ENCODE results near the gene TTC28.

The TTC28 gene

GRCh38 chr22:28019881-28020861, 659.5 kb downstream of the TTC28 start:
- TF ChIP-seq ZBTB7A (IDR thresholded peaks at IDR 0.05; ENCODE audit: low read depth) = peak; percentile 82
- no peak; the same call in 1 of the 2 replicates for TF ChIP-seq MAX (IDR thresholded peaks at IDR 0.05)
- TF ChIP-seq USF1 (IDR thresholded peaks at IDR 0.05) = no peak
- peak; percentile 70; the same call in 1 of the 2 replicates for TF ChIP-seq YY1 (IDR thresholded peaks at IDR 0.05; ENCODE audit: low read depth)
- peak; percentile 89 for TF ChIP-seq RAD21 (IDR thresholded peaks at IDR 0.05; ENCODE audit: low read depth)

GRCh38 chr22:28019360-28019759, 660.3 kb downstream of the TTC28 start:
- no peak for TF ChIP-seq ZBTB7A (IDR thresholded peaks at IDR 0.05; ENCODE audit: low read depth)
- peak; percentile 91 for TF ChIP-seq EP300 (IDR thresholded peaks at IDR 0.05; ENCODE audit: borderline replicate concordance)
- TF ChIP-seq FOXM1 (IDR thresholded peaks at IDR 0.05; ENCODE audit: borderline replicate concordance, low read depth) = peak; percentile 79
- no peak for TF ChIP-seq RAD21 (IDR thresholded peaks at IDR 0.05; ENCODE audit: low read depth)
- TF ChIP-seq TCF12 (IDR thresholded peaks at IDR 0.05; ENCODE audit: low read depth) = peak; percentile 93
- peak; percentile 63 for TF ChIP-seq MAX (IDR thresholded peaks at IDR 0.05)
- TF ChIP-seq NFIC (IDR thresholded peaks at IDR 0.05) = peak; percentile 89
- TF ChIP-seq CEBPB (IDR thresholded peaks at IDR 0.05) = no peak; the same call in 1 of the 2 replicates
- TF ChIP-seq EGR1 (IDR thresholded peaks at IDR 0.05) = no peak
- peak; percentile 72 for TF ChIP-seq TEAD4 (IDR thresholded peaks at IDR 0.05)
- no peak for TF ChIP-seq TAF1 (IDR thresholded peaks at IDR 0.05; ENCODE audit: low read depth)
- TF ChIP-seq CREB1 (IDR thresholded peaks at IDR 0.05; ENCODE audit: low read depth) = no peak
- TF ChIP-seq YY1 (IDR thresholded peaks at IDR 0.05; ENCODE audit: low read depth) = no peak
- TF ChIP-seq USF1 (IDR thresholded peaks at IDR 0.05) = no peak
- no peak for TF ChIP-seq REST (IDR thresholded peaks at IDR 0.05; ENCODE audit: low read depth)

GRCh38 chr22:28018461-28018927, 661.1 kb downstream of the TTC28 start:
- TF ChIP-seq TAF1 (IDR thresholded peaks at IDR 0.05; ENCODE audit: low read depth) = no peak
- TF ChIP-seq MAX (IDR thresholded peaks at IDR 0.05) = no peak
- no peak for TF ChIP-seq REST (IDR thresholded peaks at IDR 0.05; ENCODE audit: low read depth)
- TF ChIP-seq CEBPB (IDR thresholded peaks at IDR 0.05) = no peak
- no peak for TF ChIP-seq TCF12 (IDR thresholded peaks at IDR 0.05; ENCODE audit: low read depth)
- TF ChIP-seq EP300 (IDR thresholded peaks at IDR 0.05; ENCODE audit: borderline replicate concordance) = no peak
- TF ChIP-seq EGR1 (IDR thresholded peaks at IDR 0.05) = no peak
- no peak for TF ChIP-seq RAD21 (IDR thresholded peaks at IDR 0.05; ENCODE audit: low read depth)
- TF ChIP-seq USF1 (IDR thresholded peaks at IDR 0.05) = no peak
- no peak for TF ChIP-seq FOXM1 (IDR thresholded peaks at IDR 0.05; ENCODE audit: borderline replicate concordance, low read depth)
- TF ChIP-seq CREB1 (IDR thresholded peaks at IDR 0.05; ENCODE audit: low read depth) = no peak
- no peak for TF ChIP-seq ZBTB7A (IDR thresholded peaks at IDR 0.05; ENCODE audit: low read depth)
- TF ChIP-seq TEAD4 (IDR thresholded peaks at IDR 0.05) = no peak
- TF ChIP-seq YY1 (IDR thresholded peaks at IDR 0.05; ENCODE audit: low read depth) = no peak
- no peak for TF ChIP-seq NFIC (IDR thresholded peaks at IDR 0.05)

- TF ChIP-seq TCF12 (IDR thresholded peaks at IDR 0.05; ENCODE audit: low read depth) = no peak
Measured at GRCh38 chr22:28017859-28018258, 661.8 kb downstream of the TTC28 start.

GRCh38 chr22:28017558-28017820, 662.2 kb downstream of the TTC28 start:
- no peak for TF ChIP-seq TCF12 (IDR thresholded peaks at IDR 0.05; ENCODE audit: low read depth)
- no peak for TF ChIP-seq CEBPB (IDR thresholded peaks at IDR 0.05)
- no peak for TF ChIP-seq REST (IDR thresholded peaks at IDR 0.05; ENCODE audit: low read depth)
- TF ChIP-seq USF1 (IDR thresholded peaks at IDR 0.05) = no peak
- TF ChIP-seq ZBTB7A (IDR thresholded peaks at IDR 0.05; ENCODE audit: low read depth) = no peak
- TF ChIP-seq NFIC (IDR thresholded peaks at IDR 0.05) = no peak
- no peak for TF ChIP-seq CREB1 (IDR thresholded peaks at IDR 0.05; ENCODE audit: low read depth)
- TF ChIP-seq YY1 (IDR thresholded peaks at IDR 0.05; ENCODE audit: low read depth) = no peak
- TF ChIP-seq MAX (IDR thresholded peaks at IDR 0.05) = no peak
